Keratinocyte (primary cell): ENCODE data around the gene GAB1.

Source experiments
- EZH2 ChIP-seq: IDR thresholded peaks from one replicate; pipeline ENCODE4 v1.6.1; 2012; ENCODE audit warnings: inconsistent platforms, mild to moderate bottlenecking, low read length, moderate library complexity
- TF ChIP-seq, protein P1 (sequence below), 3 experiments: IDR thresholded peaks in 1 of 3; conservative IDR thresholded peaks in 1 of 3; optimal IDR thresholded peaks in 1 of 3; 2 replicates in 2 of 3; 3 replicates in 1 of 3; pipeline versions ENCODE3 to v1.5.1; 2011; ENCODE audit warnings: low read length in 3 of 3, mild to moderate bottlenecking in 3 of 3, moderate library complexity in 2 of 3, control low read depth in 1 of 3, inconsistent platforms in 1 of 3; ENCODE audit not compliant: insufficient read depth in 2 of 3; ENCODE audit errors: extremely low read depth in 1 of 3

DNA sequence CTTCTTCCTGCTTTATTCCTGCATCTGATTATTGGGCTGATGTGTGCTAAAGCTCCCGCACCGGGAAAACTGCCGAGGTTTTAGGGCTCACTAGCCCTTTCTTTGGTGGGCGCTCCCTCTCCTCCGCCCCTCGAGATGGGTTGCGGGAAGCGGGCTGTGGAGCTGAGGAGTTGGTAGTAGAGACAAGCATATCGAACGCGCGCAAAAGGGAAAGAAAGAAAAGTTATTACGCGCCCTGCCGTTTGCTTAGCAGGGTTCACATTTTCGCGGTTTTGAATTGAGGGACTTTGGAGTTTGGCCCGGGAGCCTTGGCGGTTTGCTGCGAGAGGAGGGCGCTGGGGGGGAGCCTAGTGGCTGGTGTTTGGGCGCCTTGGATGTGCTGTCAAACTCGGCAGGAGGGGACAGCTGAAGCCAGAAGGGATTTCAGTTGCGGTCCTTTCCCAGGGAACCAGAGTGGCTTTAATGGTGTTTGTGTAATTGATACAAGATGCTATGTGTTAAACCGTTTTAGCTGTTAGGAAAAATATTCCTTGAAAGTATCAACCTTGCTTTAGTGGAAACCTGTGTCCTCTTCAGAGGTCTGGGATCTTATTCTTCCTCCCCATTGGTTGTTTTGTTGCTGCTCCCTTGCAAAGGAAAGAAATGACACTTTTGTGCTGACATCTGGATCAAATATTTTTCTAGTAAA is 1.1 kb downstream of the GAB1 start:
- TF ChIP-seq, protein P1, sequence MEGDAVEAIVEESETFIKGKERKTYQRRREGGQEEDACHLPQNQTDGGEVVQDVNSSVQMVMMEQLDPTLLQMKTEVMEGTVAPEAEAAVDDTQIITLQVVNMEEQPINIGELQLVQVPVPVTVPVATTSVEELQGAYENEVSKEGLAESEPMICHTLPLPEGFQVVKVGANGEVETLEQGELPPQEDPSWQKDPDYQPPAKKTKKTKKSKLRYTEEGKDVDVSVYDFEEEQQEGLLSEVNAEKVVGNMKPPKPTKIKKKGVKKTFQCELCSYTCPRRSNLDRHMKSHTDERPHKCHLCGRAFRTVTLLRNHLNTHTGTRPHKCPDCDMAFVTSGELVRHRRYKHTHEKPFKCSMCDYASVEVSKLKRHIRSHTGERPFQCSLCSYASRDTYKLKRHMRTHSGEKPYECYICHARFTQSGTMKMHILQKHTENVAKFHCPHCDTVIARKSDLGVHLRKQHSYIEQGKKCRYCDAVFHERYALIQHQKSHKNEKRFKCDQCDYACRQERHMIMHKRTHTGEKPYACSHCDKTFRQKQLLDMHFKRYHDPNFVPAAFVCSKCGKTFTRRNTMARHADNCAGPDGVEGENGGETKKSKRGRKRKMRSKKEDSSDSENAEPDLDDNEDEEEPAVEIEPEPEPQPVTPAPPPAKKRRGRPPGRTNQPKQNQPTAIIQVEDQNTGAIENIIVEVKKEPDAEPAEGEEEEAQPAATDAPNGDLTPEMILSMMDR (optimal IDR thresholded peaks at IDR 0.05 in 1 of 3, IDR thresholded peaks at IDR 0.05 in 1 of 3, conservative IDR thresholded peaks at IDR 0.05 in 1 of 3; ENCODE audit: extremely low read depth in 1 of 3, insufficient read depth in 2 of 3, low read length in 3 of 3) = peak in 2 of 3 experiments; percentile 6 to 10
- no peak for TF ChIP-seq EZH2
